ENCODE results near the gene DOK7. TPM values are rescaled to one million over a fixed set of nuclear protein-coding genes. Genes with fewer than 3 reads are reported as not detected.

Gene DOK7
- total and polyA plus RNA-seq, 2 of the 4 experiments (the other 2 are of a cell fraction): not detected

DNA sequence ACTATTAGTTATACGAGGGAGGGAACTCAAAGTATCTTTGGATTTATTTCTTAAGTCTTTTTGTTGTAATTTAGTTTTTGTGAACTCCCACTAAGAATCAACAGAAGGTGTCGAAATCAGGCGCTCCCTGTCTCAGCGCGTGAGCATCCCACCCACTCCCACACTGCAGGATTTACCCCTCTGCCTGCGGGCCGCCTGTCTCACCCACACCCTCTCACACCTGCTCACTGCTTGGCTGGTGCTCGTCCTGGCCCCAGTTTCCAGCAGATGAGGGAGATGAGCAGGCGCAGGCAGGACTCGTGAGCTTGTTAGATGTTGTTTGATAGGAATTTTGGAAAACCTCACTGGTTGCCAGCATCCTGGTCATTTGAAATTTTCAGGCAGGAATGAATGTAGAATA lies 42.1 kb upstream of the DOK7 start:
- intact Hi-C loops (cut with micrococcal nuclease): no loop called here
- dilution Hi-C loops (cut with HindIII; ENCODE audit: low sequenced_read_pairs, unreplicated experiment): no loop called here
- H2BK15ac ChIP-seq (ENCODE audit: low read depth, low read length): no peak overlapping the region
- H2BK5ac ChIP-seq (ENCODE audit: low read depth, low read length, poor library complexity, severe bottlenecking): no peak overlapping the region
- peaks cover 0 to 4% of the 10 kb centered on the region in 2 experiments; a peak in 1 of 4 replicates for H3K79me1 ChIP-seq (ENCODE audit: low read depth in 1 of 2, low read length in 2 of 2)
- BruUV-seq (replicated peaks): no TSS peak
- H4K91ac ChIP-seq (ENCODE audit: insufficient read depth, low read depth, low read length): no peak overlapping the region
- in situ Hi-C loops (cut with MboI; ENCODE audit: low sequenced_read_pairs): no loop called here
- H3K4me3 ChIP-seq (ENCODE audit: insufficient read depth, low read depth, low read length): no peak overlapping the region
- H3K9me1 ChIP-seq (ENCODE audit: insufficient read depth, low read length): 0 out of 2 replicates have a peak, but pooled peaks cover 8% of the 10 kb centered on the region
- H3K9me3 ChIP-seq (ENCODE audit: control insufficient read depth, insufficient read depth, low read length): no peaks in the 10 kb centered on the region
- no peak overlapping the region for H3K27ac ChIP-seq (ENCODE audit: insufficient read depth, low read length)
- TF ChIP-seq CEBPB (IDR thresholded peaks at IDR 0.05; ENCODE audit: low read depth, low read length): no peak
- TF ChIP-seq CHD1 (IDR thresholded peaks at IDR 0.05; ENCODE audit: low read depth, low read length): no peak
- TF ChIP-seq MAFK (IDR thresholded peaks at IDR 0.05; ENCODE audit: low read depth, low read length): no peak
- no peak for TF ChIP-seq RFX5 (IDR thresholded peaks at IDR 0.05; ENCODE audit: low read depth, low read length)
- no peak for TF ChIP-seq BHLHE40 (IDR thresholded peaks at IDR 0.05; ENCODE audit: low read depth, low read length)
- no peak for TF ChIP-seq MAZ (IDR thresholded peaks at IDR 0.05; ENCODE audit: borderline replicate concordance, low read depth, low read length)
- no peak for TF ChIP-seq USF2 (IDR thresholded peaks at IDR 0.05; ENCODE audit: low read depth, low read length)
- no peak overlapping the region for H2AK5ac ChIP-seq (ENCODE audit: low read depth, low read length)
- H2AFZ ChIP-seq (replicated peaks; ENCODE audit: low read length, poor library complexity): no peak overlapping the region
- WGBS, 2 experiments (ENCODE audit: extremely low coverage in 2 of 2, insufficient read length in 1 of 2): no CpG with 5 or more reads among the region's 10 CpGs
- ChIA-PET POLR2A (ENCODE audit: unreplicated experiment) (no interaction called here), CTCF (no interaction called here)
- H3K27me3 ChIP-seq (ENCODE audit: control insufficient read depth, insufficient read depth, low read length): no peaks in the 10 kb centered on the region
- no peak overlapping the region for H3K4me2 ChIP-seq (ENCODE audit: low read depth, low read length)
- DNase-seq (no peak), ATAC-seq (ENCODE audit: low read depth) (no peak)
- peaks cover 34% of the 10 kb centered on the region for H3K36me3 ChIP-seq (ENCODE audit: control insufficient read depth, insufficient read depth, low read length)
- no peak overlapping the region for H3K9ac ChIP-seq (ENCODE audit: low read depth, low read length)
- no peak overlapping the region for H2AK9ac ChIP-seq (replicated peaks; ENCODE audit: low read depth, low read length, poor library complexity)
- no peaks in the 10 kb centered on the region for H3K4me1 ChIP-seq (ENCODE audit: control insufficient read depth, insufficient read depth, low read length)
- no peak overlapping the region for H2BK20ac ChIP-seq (ENCODE audit: low read depth, low read length)
- H2BK120ac ChIP-seq (ENCODE audit: low read depth, low read length): no peak overlapping the region
- no peak overlapping the region for H3K14ac ChIP-seq (replicated peaks; ENCODE audit: low read depth, low read length)
- H4K5ac ChIP-seq (ENCODE audit: low read depth, low read length): no peak overlapping the region
- no peak overlapping the region for H4K8ac ChIP-seq (ENCODE audit: low read depth in 2 of 2, low read length in 2 of 2)
- H3K4ac ChIP-seq (ENCODE audit: low read depth, low read length): no peak overlapping the region
- H3K23ac ChIP-seq (ENCODE audit: low read depth, low read length): no peak overlapping the region
- no peak overlapping the region for H3K56ac ChIP-seq (ENCODE audit: extremely low read depth, insufficient read depth, low read length)
- no peak overlapping the region for H3K18ac ChIP-seq (ENCODE audit: low read depth, low read length)
- H4K20me1 ChIP-seq (ENCODE audit: insufficient read depth, low read length): no peaks in the 10 kb centered on the region
